HG03354 (cell line): ENCODE results near the gene CLRN1.

Experiments used
- ATAC-seq: cut with Tn5 transposase; IDR thresholded peaks from one replicate; pipeline ENCODE4 v1.9.1; 2021; ENCODE audit warnings: mild to moderate bottlenecking; ENCODE audit not compliant: unreplicated experiment, poor library complexity, severe bottlenecking

The CLRN1 gene

GRCh38 chr3:150978566-150979148 lies 6.1 kb upstream of the CLRN1 start:
- ATAC-seq: no peak

GRCh38 chr3:150975992-150976368 lies 3.5 kb upstream of the CLRN1 start:
- no peak for ATAC-seq

- no peak for ATAC-seq
Observed at GRCh38 chr3:150975086-150975991, 2.8 kb upstream of the CLRN1 start.

GRCh38 chr3:150970665-150971324 lies 1.7 kb downstream of the CLRN1 start:
- ATAC-seq: no peak

GRCh38 chr3:150968341-150969035 lies 4.0 kb downstream of the CLRN1 start:
- ATAC-seq: no peak

- ATAC-seq: no peak
Observed at GRCh38 chr3:150965436-150965835, 7.1 kb downstream of the CLRN1 start.

- ATAC-seq: no peak
Observed at GRCh38 chr3:150961949-150962348, 10.6 kb downstream of the CLRN1 start.

- no peak for ATAC-seq
Observed at GRCh38 chr3:150960708-150961684, 11.5 kb downstream of the CLRN1 start.

GRCh38 chr3:150958683-150959082 lies 13.8 kb downstream of the CLRN1 start:
- no peak for ATAC-seq

- no peak for ATAC-seq
Observed at GRCh38 chr3:150956376-150956775, 16.2 kb downstream of the CLRN1 start.

GRCh38 chr3:150951923-150952322 lies 20.6 kb downstream of the CLRN1 start:
- ATAC-seq: no peak

- no peak for ATAC-seq
Observed at GRCh38 chr3:150945226-150946032, 27.1 kb downstream of the CLRN1 start.

GRCh38 chr3:150942221-150942620 lies 30.3 kb downstream of the CLRN1 start:
- no peak for ATAC-seq

- ATAC-seq: peak; percentile 72
Observed at GRCh38 chr3:150936693-150937092, 35.8 kb downstream of the CLRN1 start.

GRCh38 chr3:150933473-150933995 lies 39.0 kb downstream of the CLRN1 start:
- ATAC-seq: no peak

GRCh38 chr3:150931745-150932144 lies 40.8 kb downstream of the CLRN1 start:
- no peak for ATAC-seq

GRCh38 chr3:150930839-150931238 lies 41.7 kb downstream of the CLRN1 start:
- ATAC-seq: no peak

GRCh38 chr3:150928234-150928633 lies 44.3 kb downstream of the CLRN1 start:
- ATAC-seq: no peak
